GM12873 (cell line): Measurements from ENCODE around the gene DYSF.

ENCODE experiments used
- TF ChIP-seq, protein P1 (sequence below): IDR thresholded peaks from 2 replicates; pipeline ENCODE4 v1.5.1; 2012; ENCODE audit warnings: low read depth, mild to moderate bottlenecking, moderate library complexity, low read length, control low read depth; ENCODE audit not compliant: insufficient read depth; ENCODE audit errors: missing control alignments

The DYSF gene

DNA sequence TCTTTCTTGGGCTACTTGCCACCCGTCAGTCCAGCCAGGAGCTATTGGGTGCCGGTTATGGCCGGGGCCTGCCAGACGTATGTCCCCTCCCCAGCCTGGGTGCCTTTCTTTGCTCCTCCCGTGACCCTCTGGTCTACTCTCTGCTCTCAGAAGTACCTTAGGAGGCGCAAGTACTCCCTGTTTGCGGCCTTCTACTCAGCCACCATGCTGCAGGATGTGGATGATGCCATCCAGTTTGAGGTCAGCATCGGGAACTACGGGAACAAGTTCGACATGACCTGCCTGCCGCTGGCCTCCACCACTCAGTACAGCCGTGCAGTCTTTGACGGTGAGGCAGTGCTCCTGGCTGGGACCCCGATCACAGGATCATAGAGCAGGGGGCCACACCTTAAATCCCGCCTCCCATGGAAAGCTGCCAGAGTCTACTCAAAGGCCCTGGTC lies 99.5 kb downstream of the DYSF start:
- TF ChIP-seq, protein P1, sequence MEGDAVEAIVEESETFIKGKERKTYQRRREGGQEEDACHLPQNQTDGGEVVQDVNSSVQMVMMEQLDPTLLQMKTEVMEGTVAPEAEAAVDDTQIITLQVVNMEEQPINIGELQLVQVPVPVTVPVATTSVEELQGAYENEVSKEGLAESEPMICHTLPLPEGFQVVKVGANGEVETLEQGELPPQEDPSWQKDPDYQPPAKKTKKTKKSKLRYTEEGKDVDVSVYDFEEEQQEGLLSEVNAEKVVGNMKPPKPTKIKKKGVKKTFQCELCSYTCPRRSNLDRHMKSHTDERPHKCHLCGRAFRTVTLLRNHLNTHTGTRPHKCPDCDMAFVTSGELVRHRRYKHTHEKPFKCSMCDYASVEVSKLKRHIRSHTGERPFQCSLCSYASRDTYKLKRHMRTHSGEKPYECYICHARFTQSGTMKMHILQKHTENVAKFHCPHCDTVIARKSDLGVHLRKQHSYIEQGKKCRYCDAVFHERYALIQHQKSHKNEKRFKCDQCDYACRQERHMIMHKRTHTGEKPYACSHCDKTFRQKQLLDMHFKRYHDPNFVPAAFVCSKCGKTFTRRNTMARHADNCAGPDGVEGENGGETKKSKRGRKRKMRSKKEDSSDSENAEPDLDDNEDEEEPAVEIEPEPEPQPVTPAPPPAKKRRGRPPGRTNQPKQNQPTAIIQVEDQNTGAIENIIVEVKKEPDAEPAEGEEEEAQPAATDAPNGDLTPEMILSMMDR, result no peak

DNA sequence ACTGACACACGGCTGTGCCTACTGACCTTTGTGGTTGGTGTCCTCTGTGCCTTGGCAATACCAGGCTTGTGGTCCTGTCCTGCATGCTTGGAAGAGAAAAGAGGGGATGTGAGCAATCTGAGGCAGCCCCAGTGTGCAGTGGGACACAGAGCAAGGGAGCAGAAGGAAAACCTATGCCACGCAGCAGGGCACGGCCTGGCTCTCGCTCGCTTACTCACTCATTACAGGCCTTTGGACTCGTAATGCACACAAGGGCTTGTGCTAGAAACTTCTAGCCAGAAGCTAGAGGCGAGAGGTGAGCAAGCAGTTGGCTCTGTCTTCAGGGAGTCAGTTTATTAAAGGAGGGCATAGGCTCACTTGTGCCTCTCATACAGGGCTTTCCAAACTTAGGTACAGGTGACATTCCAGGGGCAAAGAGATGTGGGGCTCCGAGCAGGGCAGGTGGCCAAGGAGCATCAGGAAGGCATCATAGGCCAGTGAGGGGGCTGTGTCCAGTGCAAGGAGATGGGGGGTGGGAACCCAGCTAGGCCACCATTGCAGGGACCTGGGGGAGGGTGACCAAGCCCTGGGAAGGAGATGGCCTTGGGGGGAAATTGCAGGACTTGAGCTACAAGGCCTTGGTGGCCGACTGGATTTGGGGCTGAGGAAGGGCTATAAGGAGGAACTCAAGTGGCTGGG lies 100.8 kb downstream of the DYSF start:
- TF ChIP-seq, protein P1, result no peak

DNA sequence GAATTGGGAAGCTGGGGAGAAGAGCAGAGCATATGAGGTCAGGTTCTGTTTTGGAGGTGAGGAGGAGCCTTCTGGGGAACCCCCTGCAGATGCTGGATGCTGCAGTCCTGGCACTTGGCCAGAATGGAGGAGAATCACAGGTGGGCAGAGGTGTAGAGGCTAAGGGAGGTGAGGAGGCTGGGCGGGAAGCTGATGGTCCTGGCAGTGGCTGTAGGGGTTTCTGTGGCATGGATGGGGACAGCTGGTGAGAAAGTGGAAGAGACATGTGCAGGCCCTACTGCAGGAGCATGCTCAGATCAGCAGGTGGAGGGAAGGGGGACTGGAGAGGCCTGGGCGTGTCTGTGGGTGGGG lies 101.3 kb downstream of the DYSF start:
- TF ChIP-seq, protein P1, result no peak

DNA sequence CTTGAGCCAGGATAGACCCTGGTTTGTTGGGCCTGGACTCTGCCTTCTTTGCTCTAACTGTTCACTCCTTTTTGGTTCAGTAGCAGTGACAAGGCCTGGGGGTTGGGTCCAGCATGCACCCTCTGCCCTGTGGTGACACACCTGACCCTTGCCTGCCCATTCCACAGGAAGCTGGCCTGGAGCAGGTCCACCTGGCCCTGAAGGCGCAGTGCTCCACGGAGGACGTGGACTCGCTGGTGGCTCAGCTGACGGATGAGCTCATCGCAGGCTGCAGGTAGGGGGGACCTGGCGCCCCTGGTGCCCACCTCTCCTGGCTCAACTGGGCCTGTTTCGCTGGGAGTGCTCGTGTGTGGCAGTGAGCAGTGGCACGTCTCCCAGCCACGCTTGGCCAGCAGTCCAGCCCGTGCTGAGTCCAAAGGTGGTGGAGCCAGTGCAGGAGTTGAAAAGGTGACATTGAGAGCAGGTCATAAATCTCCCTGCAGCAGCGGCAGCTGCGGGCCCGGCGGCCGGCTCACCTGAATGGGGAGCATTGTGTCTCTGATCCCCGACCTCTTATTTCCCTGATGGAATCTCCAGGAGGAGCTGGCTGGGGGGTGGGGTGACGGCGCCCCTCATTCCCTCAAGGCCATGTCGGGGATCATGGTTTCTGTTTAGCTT lies 102.6 kb downstream of the DYSF start:
- TF ChIP-seq, protein P1, result no peak

DNA sequence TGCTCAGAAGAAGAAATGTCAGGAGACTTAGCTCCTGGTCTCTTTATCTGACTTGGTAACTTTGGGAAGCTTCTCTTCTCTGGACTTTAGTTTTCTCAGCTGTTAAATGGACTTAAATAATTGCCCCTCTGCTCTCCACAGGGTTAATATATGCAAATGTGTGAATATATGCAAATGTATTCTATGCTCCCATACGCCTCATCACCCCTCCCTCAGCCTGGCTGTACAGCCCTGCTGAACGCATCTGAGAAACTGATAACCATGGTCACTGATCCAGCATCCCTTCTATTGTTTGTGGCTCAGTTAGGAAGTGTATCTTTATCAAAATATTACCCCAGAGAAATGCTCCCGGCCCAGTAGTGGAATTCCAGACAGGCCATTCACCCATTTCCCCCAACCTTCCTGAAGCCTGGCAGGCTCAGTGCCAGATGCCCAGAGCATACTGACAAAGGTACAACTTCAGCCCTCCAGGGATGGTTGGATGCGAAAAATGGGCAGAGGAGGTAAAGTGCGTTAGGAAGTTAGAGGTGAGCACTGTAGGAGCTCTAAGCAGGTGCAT lies 103.4 kb downstream of the DYSF start:
- TF ChIP-seq, protein P1, result no peak

DNA sequence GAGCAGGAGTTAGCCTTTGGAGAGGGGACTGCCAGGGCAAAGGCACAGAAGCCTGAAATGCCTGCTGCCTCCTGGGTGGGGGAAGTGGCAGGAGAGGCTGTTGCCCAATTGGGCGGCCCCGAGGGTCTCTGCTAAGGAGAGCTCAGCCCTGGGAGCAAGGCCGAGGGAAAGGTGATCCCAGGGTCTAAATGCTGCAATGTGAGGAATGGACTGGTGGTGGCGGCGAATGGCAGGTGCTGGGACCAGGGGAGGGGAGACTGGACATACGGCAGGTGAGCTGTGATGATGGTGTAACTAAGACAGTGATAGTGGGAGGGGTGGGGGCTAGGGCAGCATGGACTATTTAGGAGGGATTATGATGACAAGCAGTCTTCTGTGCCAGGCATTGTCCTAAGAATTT lies 104.0 kb downstream of the DYSF start:
- TF ChIP-seq, protein P1, result no peak

DNA sequence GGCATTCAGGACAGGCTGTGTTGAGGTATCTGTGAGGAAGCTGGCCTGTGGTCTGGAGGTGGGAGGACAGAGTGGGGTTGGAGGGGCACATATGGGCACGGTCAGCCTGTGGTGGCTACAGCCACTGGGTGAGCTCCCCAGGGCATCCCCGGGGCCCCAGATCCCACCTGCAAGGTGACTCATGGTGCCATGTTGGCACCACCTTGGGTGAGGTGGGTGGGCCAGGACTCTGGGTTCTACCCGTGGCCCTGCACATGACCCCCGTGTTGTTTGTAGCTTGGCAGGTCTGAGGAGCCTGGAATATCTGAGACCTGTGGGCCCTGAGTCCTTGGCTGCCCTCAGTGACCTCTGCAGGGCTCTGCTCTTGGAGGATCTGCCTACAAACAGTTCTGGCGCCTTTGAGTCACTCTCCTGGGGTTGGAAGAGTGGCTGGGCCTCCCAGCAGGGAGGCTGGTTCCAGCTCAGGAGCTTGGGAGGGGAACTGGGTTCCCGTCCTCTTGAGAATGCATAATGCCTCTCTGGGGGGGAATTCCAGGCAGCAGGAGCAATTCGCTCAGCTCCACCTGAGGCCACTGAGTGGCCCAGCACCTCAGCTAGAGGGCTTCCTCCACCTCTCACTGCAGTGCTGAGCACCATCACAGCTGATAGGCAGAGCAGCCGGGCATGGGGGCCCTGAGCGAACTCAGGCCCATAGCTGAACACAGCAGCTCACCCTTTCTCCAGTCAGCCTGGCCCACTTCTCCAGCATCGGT lies 105.1 kb downstream of the DYSF start:
- TF ChIP-seq, protein P1, result no peak
